HL-60 (cell line): Measurements from ENCODE around the gene MLLT3.

ENCODE experiments used
- DNase-seq, 2 experiments: peaks; one replicate each; pipeline ENCODE4 v3.0.0-alpha.2; 2010 to 2020; ENCODE audit warnings: low read depth in 1 of 2, low spot score in 1 of 2
- H3K27ac ChIP-seq: fragments of 250-450 bp; sonication (Bioruptor Pico); replicated peaks from 2 replicates; pipeline ENCODE4 v1.5.1; 2020; ENCODE audit warnings: mild to moderate bottlenecking, moderate library complexity
- H3K27me3 ChIP-seq: fragments of 250-450 bp; sonication (Bioruptor Pico); 2 replicates; pipeline ENCODE4 v1.5.1; 2021; ENCODE audit warnings: mild to moderate bottlenecking, moderate library complexity; ENCODE audit not compliant: insufficient read depth, poor library complexity, severe bottlenecking
- H3K4me3 ChIP-seq: replicated peaks from 2 replicates; pipeline ENCODE4 v1.5.1; 2011; ENCODE audit warnings: mild to moderate bottlenecking, control low read depth, low read length; ENCODE audit not compliant: insufficient read depth
- GABPA ChIP-seq: IDR thresholded peaks from 2 replicates; pipeline ENCODE4 v1.6.1; 2012; ENCODE audit warnings: low read depth
- POLR2AphosphoS5 ChIP-seq: IDR thresholded peaks from 2 replicates; pipeline ENCODE4 v1.6.1; 2012; ENCODE audit warnings: low read depth
- SPI1 ChIP-seq: IDR thresholded peaks from 2 replicates; pipeline ENCODE4 v1.6.1; 2012; ENCODE audit warnings: low read depth, mild to moderate bottlenecking, borderline replicate concordance
- TF ChIP-seq, protein P1 (sequence below): IDR thresholded peaks from one replicate; pipeline ENCODE4 v1.5.1; 2011; ENCODE audit warnings: low read length, control low read depth, inconsistent platforms; ENCODE audit not compliant: insufficient read depth
- TF ChIP-seq, protein P2 (sequence below): IDR thresholded peaks from 2 replicates; pipeline ENCODE4 v1.6.1; 2012; ENCODE audit warnings: low read depth; ENCODE audit not compliant: insufficient replicate concordance

The MLLT3 gene

DNA sequence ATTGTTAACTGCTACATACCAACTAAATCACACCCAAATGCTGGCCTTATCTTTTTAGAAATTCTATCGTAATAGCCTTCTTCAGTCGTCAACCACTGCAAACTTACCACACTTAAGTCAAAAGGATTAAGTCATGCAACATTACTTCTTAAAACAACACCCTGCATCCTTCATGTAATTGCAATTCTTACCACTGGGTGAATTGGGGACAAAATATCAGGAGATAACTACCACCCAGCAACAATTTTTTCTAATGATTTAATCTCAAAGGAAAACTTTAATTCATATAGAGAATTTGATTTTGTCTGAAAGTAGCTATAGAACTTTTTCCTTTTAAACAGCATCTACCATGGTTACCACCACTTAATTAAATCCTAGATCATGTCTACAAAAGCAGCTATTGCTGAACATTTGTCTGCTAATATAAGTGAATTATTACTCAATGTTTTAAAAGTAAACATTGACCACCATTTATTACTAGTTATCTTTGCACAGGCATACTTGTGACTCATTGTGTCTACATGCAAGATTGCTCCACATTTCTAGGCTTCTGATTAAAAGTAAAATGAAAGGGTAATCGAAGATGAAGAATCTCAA, 10.5 kb downstream of the MLLT3 start:
- no peak overlapping the region for H3K27ac ChIP-seq
- TF ChIP-seq, protein P1, sequence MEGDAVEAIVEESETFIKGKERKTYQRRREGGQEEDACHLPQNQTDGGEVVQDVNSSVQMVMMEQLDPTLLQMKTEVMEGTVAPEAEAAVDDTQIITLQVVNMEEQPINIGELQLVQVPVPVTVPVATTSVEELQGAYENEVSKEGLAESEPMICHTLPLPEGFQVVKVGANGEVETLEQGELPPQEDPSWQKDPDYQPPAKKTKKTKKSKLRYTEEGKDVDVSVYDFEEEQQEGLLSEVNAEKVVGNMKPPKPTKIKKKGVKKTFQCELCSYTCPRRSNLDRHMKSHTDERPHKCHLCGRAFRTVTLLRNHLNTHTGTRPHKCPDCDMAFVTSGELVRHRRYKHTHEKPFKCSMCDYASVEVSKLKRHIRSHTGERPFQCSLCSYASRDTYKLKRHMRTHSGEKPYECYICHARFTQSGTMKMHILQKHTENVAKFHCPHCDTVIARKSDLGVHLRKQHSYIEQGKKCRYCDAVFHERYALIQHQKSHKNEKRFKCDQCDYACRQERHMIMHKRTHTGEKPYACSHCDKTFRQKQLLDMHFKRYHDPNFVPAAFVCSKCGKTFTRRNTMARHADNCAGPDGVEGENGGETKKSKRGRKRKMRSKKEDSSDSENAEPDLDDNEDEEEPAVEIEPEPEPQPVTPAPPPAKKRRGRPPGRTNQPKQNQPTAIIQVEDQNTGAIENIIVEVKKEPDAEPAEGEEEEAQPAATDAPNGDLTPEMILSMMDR: no peak
- no peak for TF ChIP-seq POLR2AphosphoS5
- TF ChIP-seq, protein P2, sequence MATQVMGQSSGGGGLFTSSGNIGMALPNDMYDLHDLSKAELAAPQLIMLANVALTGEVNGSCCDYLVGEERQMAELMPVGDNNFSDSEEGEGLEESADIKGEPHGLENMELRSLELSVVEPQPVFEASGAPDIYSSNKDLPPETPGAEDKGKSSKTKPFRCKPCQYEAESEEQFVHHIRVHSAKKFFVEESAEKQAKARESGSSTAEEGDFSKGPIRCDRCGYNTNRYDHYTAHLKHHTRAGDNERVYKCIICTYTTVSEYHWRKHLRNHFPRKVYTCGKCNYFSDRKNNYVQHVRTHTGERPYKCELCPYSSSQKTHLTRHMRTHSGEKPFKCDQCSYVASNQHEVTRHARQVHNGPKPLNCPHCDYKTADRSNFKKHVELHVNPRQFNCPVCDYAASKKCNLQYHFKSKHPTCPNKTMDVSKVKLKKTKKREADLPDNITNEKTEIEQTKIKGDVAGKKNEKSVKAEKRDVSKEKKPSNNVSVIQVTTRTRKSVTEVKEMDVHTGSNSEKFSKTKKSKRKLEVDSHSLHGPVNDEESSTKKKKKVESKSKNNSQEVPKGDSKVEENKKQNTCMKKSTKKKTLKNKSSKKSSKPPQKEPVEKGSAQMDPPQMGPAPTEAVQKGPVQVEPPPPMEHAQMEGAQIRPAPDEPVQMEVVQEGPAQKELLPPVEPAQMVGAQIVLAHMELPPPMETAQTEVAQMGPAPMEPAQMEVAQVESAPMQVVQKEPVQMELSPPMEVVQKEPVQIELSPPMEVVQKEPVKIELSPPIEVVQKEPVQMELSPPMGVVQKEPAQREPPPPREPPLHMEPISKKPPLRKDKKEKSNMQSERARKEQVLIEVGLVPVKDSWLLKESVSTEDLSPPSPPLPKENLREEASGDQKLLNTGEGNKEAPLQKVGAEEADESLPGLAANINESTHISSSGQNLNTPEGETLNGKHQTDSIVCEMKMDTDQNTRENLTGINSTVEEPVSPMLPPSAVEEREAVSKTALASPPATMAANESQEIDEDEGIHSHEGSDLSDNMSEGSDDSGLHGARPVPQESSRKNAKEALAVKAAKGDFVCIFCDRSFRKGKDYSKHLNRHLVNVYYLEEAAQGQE: no peak
- H3K27me3 ChIP-seq: no peaks in the 10 kb centered on the region
- no peak for DNase-seq
- H3K4me3 ChIP-seq: no peak overlapping the region

DNA sequence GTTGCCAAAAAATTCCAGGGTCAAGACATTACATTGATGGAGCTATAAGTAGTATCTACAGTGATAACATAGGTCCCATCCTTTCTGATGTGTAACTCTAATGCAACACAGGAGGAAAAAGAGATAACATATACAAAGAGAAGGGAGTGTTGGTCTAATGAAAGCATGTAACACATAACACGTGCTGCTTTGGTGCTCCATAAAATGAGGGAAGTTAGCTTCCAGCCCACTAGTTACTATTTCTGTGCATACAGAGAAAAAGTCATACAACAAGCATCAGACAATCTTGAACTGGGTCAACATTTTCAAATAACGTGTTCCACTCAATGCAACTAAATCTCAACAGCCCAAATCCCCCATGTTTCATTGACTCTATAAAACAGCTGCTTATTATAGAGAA, 11.7 kb downstream of the MLLT3 start:
- no peak for DNase-seq
- no peak overlapping the region for H3K27ac ChIP-seq
- H3K27me3 ChIP-seq: no peaks in the 10 kb centered on the region
- no peak for TF ChIP-seq GABPA
- TF ChIP-seq, protein P2: no peak
- no peak overlapping the region for H3K4me3 ChIP-seq

DNA sequence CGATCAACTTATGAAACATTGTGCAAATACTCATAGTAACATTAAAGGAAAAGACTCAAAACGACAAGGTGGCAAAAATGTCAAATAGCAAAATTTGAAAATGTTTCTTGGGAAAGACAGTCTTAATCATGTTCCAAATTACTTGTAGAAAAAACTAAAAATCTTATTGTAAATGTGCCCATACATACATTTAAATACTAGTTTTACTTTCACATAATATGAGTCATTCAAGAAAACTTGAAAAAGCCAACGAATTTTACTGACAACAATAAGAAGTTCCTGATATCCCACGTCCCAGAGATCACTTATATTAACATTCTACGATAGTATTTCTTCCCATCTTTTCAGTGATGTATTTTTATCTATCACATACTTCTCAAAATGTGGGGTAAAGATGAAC, 13.7 kb downstream of the MLLT3 start:
- TF ChIP-seq POLR2AphosphoS5: no peak
- TF ChIP-seq SPI1: no peak
- TF ChIP-seq GABPA: no peak
- TF ChIP-seq, protein P1: no peak
- TF ChIP-seq, protein P2: no peak
- Histone ChIP-seq H3K4me3 (no peak overlapping the region), H3K27me3 (no peaks in the 10 kb centered on the region), H3K27ac (no peak overlapping the region)
- no peak for DNase-seq

DNA sequence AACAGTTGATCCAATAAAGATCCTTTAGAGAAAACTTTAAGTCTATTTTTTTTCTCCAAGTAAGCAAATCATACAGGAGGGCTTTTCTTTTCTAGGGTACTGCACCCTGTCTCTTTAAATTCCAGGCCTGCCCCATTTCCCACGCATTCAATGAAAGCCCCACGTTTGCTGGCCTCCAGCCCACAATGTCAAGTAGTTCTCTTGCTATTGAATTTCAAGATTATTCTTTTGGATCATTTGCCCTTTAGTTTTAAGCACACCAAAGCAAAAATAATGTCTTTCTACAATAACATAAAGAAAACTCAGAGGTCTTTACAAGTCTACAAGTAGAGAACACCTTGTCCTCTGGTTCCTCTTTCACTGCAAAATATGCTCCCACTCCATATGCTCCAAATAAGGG, 15.6 kb downstream of the MLLT3 start:
- no peaks in the 10 kb centered on the region for H3K27me3 ChIP-seq
- no peak overlapping the region for H3K4me3 ChIP-seq
- TF ChIP-seq SPI1: no peak
- TF ChIP-seq, protein P1: no peak
- TF ChIP-seq POLR2AphosphoS5: no peak
- no peak overlapping the region for H3K27ac ChIP-seq
- no peak for DNase-seq
